Neural crest cell (in vitro differentiated cells): Measurements from ENCODE around the gene ACVR1B. TPM values are rescaled to one million over a fixed set of nuclear protein-coding genes. Genes with fewer than 3 reads are reported as not detected.

ENCODE experiments used
- DNase-seq: peaks from one replicate; pipeline ENCODE4 v3.0.0; 2021; ENCODE audit warnings: low read depth, mixed read lengths, low spot score
- H3K27ac Mint-ChIP-seq: one replicate; pipeline ENCODE4 v1.8.0; 2021; ENCODE audit warnings: mild to moderate bottlenecking, mixed read lengths; ENCODE audit not compliant: unreplicated experiment
- H3K27me3 Mint-ChIP-seq: 2 replicates; pipeline ENCODE4 v1.8.0; 2021; ENCODE audit warnings: low read depth, mild to moderate bottlenecking, mixed read lengths
- H3K36me3 Mint-ChIP-seq: 2 replicates; pipeline ENCODE4 v1.8.0; 2021; ENCODE audit warnings: low read depth, mild to moderate bottlenecking, mixed read lengths
- H3K4me1 Mint-ChIP-seq: 2 replicates; pipeline ENCODE4 v1.8.0; 2021; ENCODE audit warnings: mixed read lengths
- H3K4me3 Mint-ChIP-seq: one replicate; pipeline ENCODE4 v1.8.0; 2021; ENCODE audit warnings: mild to moderate bottlenecking, mixed read lengths
- H3K9me3 Mint-ChIP-seq: 2 replicates; pipeline ENCODE4 v1.8.0; 2021; ENCODE audit warnings: mixed read lengths
- total RNA-seq: library from RNA; stranded (reverse); gene quantifications from 2 replicates; pipeline ENCODE4 v1.2.1, GENCODE V29; 2021
- TF ChIP-seq, protein P1 (sequence below): fragments of 200-600 bp; sonication (generic); conservative IDR thresholded peaks from 2 replicates; pipeline ENCODE4 v1.5.0; 2021; ENCODE audit warnings: antibody characterized with exemption, mild to moderate bottlenecking

ACVR1B gene
- total RNA-seq, 1 donor from 2014 or later, result 34.3 TPM

- peaks cover 6% of the 10 kb centered on the region for H3K4me1 Mint-ChIP-seq
- H3K9me3 Mint-ChIP-seq, result peaks cover 16% of the 10 kb centered on the region
- TF ChIP-seq, protein P1, sequence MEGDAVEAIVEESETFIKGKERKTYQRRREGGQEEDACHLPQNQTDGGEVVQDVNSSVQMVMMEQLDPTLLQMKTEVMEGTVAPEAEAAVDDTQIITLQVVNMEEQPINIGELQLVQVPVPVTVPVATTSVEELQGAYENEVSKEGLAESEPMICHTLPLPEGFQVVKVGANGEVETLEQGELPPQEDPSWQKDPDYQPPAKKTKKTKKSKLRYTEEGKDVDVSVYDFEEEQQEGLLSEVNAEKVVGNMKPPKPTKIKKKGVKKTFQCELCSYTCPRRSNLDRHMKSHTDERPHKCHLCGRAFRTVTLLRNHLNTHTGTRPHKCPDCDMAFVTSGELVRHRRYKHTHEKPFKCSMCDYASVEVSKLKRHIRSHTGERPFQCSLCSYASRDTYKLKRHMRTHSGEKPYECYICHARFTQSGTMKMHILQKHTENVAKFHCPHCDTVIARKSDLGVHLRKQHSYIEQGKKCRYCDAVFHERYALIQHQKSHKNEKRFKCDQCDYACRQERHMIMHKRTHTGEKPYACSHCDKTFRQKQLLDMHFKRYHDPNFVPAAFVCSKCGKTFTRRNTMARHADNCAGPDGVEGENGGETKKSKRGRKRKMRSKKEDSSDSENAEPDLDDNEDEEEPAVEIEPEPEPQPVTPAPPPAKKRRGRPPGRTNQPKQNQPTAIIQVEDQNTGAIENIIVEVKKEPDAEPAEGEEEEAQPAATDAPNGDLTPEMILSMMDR, result no peak
- DNase-seq, result no peak
- H3K27me3 Mint-ChIP-seq, result no peaks in the 10 kb centered on the region
- no peak overlapping the region for H3K27ac Mint-ChIP-seq
- no peak overlapping the region for H3K4me3 Mint-ChIP-seq
- H3K36me3 Mint-ChIP-seq, result peaks cover 15% of the 10 kb centered on the region
Measured at GRCh38 chr12:51942056-51942455, 9.4 kb upstream of the ACVR1B start.

DNA sequence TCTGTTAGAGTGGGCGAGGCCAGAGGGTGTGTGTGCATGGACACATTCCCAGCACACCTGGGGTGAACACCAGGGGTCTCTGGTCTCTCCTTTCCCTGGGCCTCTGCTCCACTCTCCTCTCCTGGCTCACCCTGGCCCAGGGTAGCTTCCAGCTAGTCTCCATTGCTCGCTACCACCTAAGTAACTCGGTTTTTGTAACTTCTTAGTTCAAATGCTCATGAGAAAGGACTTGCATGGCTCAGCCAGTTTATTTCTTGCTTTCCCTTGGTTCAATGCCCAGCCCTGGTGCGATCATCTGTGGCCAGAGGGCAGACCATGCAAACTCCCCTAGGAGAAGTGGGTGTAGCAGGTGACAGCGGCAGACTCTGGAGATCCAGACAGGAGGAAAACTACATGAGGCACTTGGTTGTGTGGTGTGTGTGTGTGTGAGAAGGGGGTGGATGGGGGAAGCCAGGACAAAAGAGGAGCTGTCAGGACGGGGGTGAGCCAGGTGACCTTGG lies 8.9 kb upstream of the ACVR1B start:
- no peak for DNase-seq
- Mint-ChIP-seq H3K27me3 (no peaks in the 10 kb centered on the region), H3K4me3 (no peak overlapping the region), H3K4me1 (peaks cover 6% of the 10 kb centered on the region), H3K9me3 (peaks cover 16% of the 10 kb centered on the region), H3K36me3 (peaks cover 15% of the 10 kb centered on the region), H3K27ac (peak overlapping the region; percentile 35)
- TF ChIP-seq, protein P1, result no peak

- Mint-ChIP-seq H3K36me3 (peaks cover 15% of the 10 kb centered on the region), H3K4me1 (peaks cover 6% of the 10 kb centered on the region), H3K4me3 (no peak overlapping the region), H3K9me3 (peaks cover 16% of the 10 kb centered on the region), H3K27me3 (peaks cover 5% of the 10 kb centered on the region), H3K27ac (no peak overlapping the region)
- no peak for DNase-seq
- TF ChIP-seq, protein P1, result no peak
Measured at GRCh38 chr12:51943346-51943745, 8.2 kb upstream of the ACVR1B start.

DNA sequence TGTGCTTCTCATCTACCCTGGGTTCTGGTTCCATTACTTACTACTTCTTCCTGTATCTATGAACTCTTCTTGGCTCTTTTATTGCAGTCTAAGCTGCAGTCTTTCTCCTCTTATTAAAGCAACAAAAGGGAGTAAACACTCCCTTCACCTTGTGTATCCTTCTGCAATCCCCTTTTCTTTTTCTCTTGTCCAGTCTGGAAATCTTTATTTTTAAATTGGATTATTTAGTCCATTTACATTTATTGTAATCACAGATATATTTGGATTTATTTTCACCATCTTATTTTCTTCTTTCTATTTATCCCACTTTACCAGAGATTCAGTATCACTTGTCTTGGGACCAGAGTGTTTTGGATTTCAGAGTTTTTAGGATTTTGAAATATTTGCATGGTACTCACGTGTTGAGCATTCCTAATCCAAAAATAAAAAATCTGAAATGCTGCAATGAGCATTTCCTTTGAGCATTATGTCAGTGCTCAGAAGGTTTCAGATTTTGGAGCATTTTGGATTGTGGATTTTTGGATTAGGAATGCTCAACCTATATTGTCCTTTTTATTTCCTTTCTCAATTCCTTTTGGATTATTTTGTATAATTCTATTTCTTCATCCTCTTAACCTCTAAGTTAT lies 6.8 kb upstream of the ACVR1B start:
- Mint-ChIP-seq H3K4me1 (peaks cover 6% of the 10 kb centered on the region), H3K27ac (no peak overlapping the region), H3K4me3 (no peak overlapping the region), H3K36me3 (peaks cover 15% of the 10 kb centered on the region), H3K9me3 (peaks cover 16% of the 10 kb centered on the region), H3K27me3 (peaks cover 12% of the 10 kb centered on the region)
- no peak for DNase-seq
- TF ChIP-seq, protein P1, result no peak

DNA sequence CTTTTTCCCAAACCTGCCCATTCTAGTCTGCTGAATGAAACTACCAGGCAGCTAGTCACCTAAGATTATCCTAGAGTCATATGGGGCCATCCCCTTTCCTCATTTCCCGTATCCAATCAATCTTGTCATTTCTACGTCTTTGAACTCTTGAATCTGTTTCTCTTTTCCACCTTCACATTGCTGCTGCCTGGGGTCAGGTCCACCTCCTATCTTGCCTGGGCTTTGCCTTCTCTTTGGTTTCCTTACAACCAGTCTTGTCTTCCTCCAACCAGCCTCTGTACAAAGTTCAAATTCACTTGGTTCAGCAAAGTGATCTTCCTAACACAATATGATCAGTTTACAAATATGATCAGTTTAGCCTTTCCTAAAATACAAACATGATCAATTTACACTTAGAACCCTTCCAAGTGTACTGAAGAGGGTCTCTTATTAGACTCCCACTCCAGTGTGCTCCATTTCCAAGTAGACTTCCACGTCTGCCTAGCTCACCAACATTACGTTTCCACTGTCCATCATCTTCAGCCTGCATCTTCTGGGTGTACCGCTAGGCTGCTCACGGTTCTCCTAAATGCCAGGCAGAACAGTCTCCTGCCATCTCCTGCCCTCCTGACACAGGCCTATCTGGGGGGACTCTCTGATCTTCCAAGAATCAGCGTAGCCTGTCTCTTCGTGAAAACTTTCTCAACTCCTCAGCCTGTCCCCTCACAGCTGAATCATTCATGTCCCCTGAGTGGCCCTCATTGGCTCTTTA lies 4.1 kb upstream of the ACVR1B start:
- no peak for DNase-seq
- Mint-ChIP-seq H3K9me3 (peaks cover 16% of the 10 kb centered on the region), H3K4me3 (no peak overlapping the region), H3K27me3 (peaks cover 27% of the 10 kb centered on the region), H3K27ac (no peak overlapping the region), H3K36me3 (peaks cover 15% of the 10 kb centered on the region), H3K4me1 (peaks cover 1% of the 10 kb centered on the region)
- TF ChIP-seq, protein P1, result no peak
